ENCODE results near the gene TNKS2.

TNKS2 gene

GRCh38 chr10:91829268-91829667, 31.0 kb downstream of the TNKS2 start:
- no peak overlapping the region for H3K27ac ChIP-seq (ENCODE audit: low read depth, low read length)
- H3K4me1 ChIP-seq (ENCODE audit: control insufficient read depth, insufficient read depth, low read length), result no peaks in the 10 kb centered on the region
- H3K27me3 ChIP-seq (ENCODE audit: control insufficient read depth, insufficient read depth, low read length), result no peaks in the 10 kb centered on the region
- H3K4me3 ChIP-seq (ENCODE audit: low read length), result no peak overlapping the region
- peaks cover 23% of the 10 kb centered on the region for H3K36me3 ChIP-seq (ENCODE audit: control insufficient read depth, insufficient read depth, low read length)
- no peak overlapping the region for H3K9ac ChIP-seq (ENCODE audit: low read length)

DNA sequence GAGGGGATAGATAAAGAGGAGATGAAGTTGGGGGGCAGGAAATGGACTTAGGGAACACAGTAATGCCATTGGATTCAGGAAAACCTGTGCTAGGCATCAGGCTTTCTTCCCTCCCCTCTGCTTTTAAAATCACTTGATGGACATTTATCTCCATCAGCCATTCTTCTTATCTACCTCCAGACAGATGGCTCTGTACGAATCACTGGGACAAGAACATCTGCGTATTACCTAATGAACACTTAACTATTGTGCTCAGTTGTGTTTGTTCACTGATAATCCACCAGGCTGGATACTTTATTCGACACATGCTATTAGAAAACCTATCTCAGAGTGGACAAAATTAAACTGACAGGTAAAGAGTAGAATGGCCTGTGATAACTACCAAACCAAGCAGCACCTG, 40.0 kb downstream of the TNKS2 start:
- Histone ChIP-seq H3K27ac (ENCODE audit: low read depth, low read length) (no peak overlapping the region), H3K9ac (ENCODE audit: low read length) (no peak overlapping the region), H3K4me1 (ENCODE audit: control insufficient read depth, insufficient read depth, low read length) (no peaks in the 10 kb centered on the region), H3K36me3 (ENCODE audit: control insufficient read depth, insufficient read depth, low read length) (peaks cover 25% of the 10 kb centered on the region), H3K4me3 (ENCODE audit: low read length) (no peak overlapping the region), H3K27me3 (ENCODE audit: control insufficient read depth, insufficient read depth, low read length) (no peaks in the 10 kb centered on the region)

GRCh38 chr10:91843083-91843482, 44.9 kb downstream of the TNKS2 start:
- H3K4me3 ChIP-seq (ENCODE audit: low read length), result no peak overlapping the region
- H3K27ac ChIP-seq (ENCODE audit: low read depth, low read length), result no peak overlapping the region
- H3K27me3 ChIP-seq (ENCODE audit: control insufficient read depth, insufficient read depth, low read length), result no peaks in the 10 kb centered on the region
- no peak overlapping the region for H3K9ac ChIP-seq (ENCODE audit: low read length)
- no peaks in the 10 kb centered on the region for H3K4me1 ChIP-seq (ENCODE audit: control insufficient read depth, insufficient read depth, low read length)
- H3K36me3 ChIP-seq (ENCODE audit: control insufficient read depth, insufficient read depth, low read length), result peaks cover 33% of the 10 kb centered on the region

DNA sequence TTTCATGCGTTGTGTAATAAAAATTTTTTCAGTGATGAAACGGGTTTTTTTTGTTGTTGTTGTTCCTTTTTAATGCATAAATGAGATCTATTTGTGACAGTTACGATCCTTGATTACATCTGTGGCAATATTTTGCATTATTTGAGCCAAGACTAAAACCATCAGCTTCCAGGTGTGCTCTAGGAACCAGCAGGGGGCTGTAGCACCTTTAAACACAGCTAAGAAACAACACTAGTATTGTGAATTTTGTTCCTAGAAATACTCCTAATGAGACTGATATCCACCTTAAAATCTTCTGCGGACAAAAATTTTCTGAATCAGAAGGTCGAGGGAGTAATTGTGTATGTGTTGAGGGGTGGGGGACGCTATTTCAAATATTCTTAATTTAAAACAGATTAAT, 58.4 kb downstream of the TNKS2 start:
- H3K36me3 ChIP-seq (ENCODE audit: control insufficient read depth, insufficient read depth, low read length), result peaks cover 12% of the 10 kb centered on the region
- no peaks in the 10 kb centered on the region for H3K4me1 ChIP-seq (ENCODE audit: control insufficient read depth, insufficient read depth, low read length)

DNA sequence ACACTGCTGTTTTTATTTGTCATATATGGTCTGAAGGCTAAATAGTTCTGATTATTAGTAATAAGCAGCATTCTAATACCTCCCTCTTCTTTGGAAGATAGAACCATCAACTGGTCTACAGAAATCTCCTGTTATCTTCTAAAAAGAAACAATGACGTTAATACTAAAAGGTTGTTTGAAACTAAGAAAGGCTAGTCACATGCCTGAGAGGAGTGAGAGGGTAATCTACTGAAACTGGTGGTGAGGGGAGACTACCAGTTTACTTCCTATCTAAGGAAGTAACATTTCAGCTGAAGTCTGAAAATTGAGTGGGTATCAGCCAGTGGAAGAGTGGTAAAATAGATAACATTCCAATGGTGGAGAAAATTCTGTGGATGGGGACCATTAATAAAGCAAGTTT, 62.7 kb downstream of the TNKS2 start:
- H3K36me3 ChIP-seq (ENCODE audit: control insufficient read depth, insufficient read depth, low read length), result peaks cover 11% of the 10 kb centered on the region
- H3K27ac ChIP-seq (ENCODE audit: low read depth, low read length), result no peak overlapping the region
- no peak overlapping the region for H3K9ac ChIP-seq (ENCODE audit: low read length)
- no peak overlapping the region for H3K4me3 ChIP-seq (ENCODE audit: low read length)
- no peaks in the 10 kb centered on the region for H3K27me3 ChIP-seq (ENCODE audit: control insufficient read depth, insufficient read depth, low read length)
- H3K4me1 ChIP-seq (ENCODE audit: control insufficient read depth, insufficient read depth, low read length), result no peaks in the 10 kb centered on the region

More for the DNA sequence above, 58.4 kb downstream of the TNKS2 start:
- H3K27ac ChIP-seq (ENCODE audit: low read depth, low read length), result no peak overlapping the region
- H3K27me3 ChIP-seq (ENCODE audit: control insufficient read depth, insufficient read depth, low read length), result no peaks in the 10 kb centered on the region
- no peak overlapping the region for H3K4me3 ChIP-seq (ENCODE audit: low read length)
- no peak overlapping the region for H3K9ac ChIP-seq (ENCODE audit: low read length)

- peaks cover 11% of the 10 kb centered on the region for H3K36me3 ChIP-seq (ENCODE audit: control insufficient read depth, insufficient read depth, low read length)
- H3K4me3 ChIP-seq (ENCODE audit: low read length), result no peak overlapping the region
- H3K9ac ChIP-seq (ENCODE audit: low read length), result no peak overlapping the region
- H3K4me1 ChIP-seq (ENCODE audit: control insufficient read depth, insufficient read depth, low read length), result no peaks in the 10 kb centered on the region
- H3K27ac ChIP-seq (ENCODE audit: low read depth, low read length), result no peak overlapping the region
- H3K27me3 ChIP-seq (ENCODE audit: control insufficient read depth, insufficient read depth, low read length), result no peaks in the 10 kb centered on the region
These were observed 65.9 kb downstream of the TNKS2 start for GRCh38 chr10:91864099-91864498.

- H3K27me3 ChIP-seq (ENCODE audit: control insufficient read depth, insufficient read depth, low read length), result no peaks in the 10 kb centered on the region
- no peak overlapping the region for H3K4me3 ChIP-seq (ENCODE audit: low read length)
- H3K9ac ChIP-seq (ENCODE audit: low read length), result no peak overlapping the region
- H3K27ac ChIP-seq (ENCODE audit: low read depth, low read length), result no peak overlapping the region
- peaks cover 7% of the 10 kb centered on the region for H3K36me3 ChIP-seq (ENCODE audit: control insufficient read depth, insufficient read depth, low read length)
- H3K4me1 ChIP-seq (ENCODE audit: control insufficient read depth, insufficient read depth, low read length), result no peaks in the 10 kb centered on the region
These were observed 66.5 kb downstream of the TNKS2 start for GRCh38 chr10:91864744-91865143.

- H3K27me3 ChIP-seq (ENCODE audit: control insufficient read depth, insufficient read depth, low read length), result no peaks in the 10 kb centered on the region
- no peak overlapping the region for H3K27ac ChIP-seq (ENCODE audit: low read depth, low read length)
- H3K36me3 ChIP-seq (ENCODE audit: control insufficient read depth, insufficient read depth, low read length), result peaks cover 6% of the 10 kb centered on the region
- H3K9ac ChIP-seq (ENCODE audit: low read length), result no peak overlapping the region
- H3K4me1 ChIP-seq (ENCODE audit: control insufficient read depth, insufficient read depth, low read length), result no peaks in the 10 kb centered on the region
- H3K4me3 ChIP-seq (ENCODE audit: low read length), result no peak overlapping the region
These were observed 67.4 kb downstream of the TNKS2 start for GRCh38 chr10:91865562-91866081.

- H3K27me3 ChIP-seq (ENCODE audit: control insufficient read depth, insufficient read depth, low read length), result no peaks in the 10 kb centered on the region
- no peak overlapping the region for H3K27ac ChIP-seq (ENCODE audit: low read depth, low read length)
- no peaks in the 10 kb centered on the region for H3K4me1 ChIP-seq (ENCODE audit: control insufficient read depth, insufficient read depth, low read length)
- no peak overlapping the region for H3K4me3 ChIP-seq (ENCODE audit: low read length)
- H3K9ac ChIP-seq (ENCODE audit: low read length), result no peak overlapping the region
- no peaks in the 10 kb centered on the region for H3K36me3 ChIP-seq (ENCODE audit: control insufficient read depth, insufficient read depth, low read length)
These were observed 76.9 kb downstream of the TNKS2 start for GRCh38 chr10:91875156-91875555.

GRCh38 chr10:91875779-91876178, 77.6 kb downstream of the TNKS2 start:
- Histone ChIP-seq H3K4me1 (ENCODE audit: control insufficient read depth, insufficient read depth, low read length) (no peaks in the 10 kb centered on the region), H3K36me3 (ENCODE audit: control insufficient read depth, insufficient read depth, low read length) (no peaks in the 10 kb centered on the region), H3K9ac (ENCODE audit: low read length) (no peak overlapping the region), H3K27ac (ENCODE audit: low read depth, low read length) (no peak overlapping the region), H3K27me3 (ENCODE audit: control insufficient read depth, insufficient read depth, low read length) (no peaks in the 10 kb centered on the region), H3K4me3 (ENCODE audit: low read length) (no peak overlapping the region)

GRCh38 chr10:91879515-91880170, 81.4 kb downstream of the TNKS2 start:
- Histone ChIP-seq H3K27ac (ENCODE audit: low read depth, low read length) (no peak overlapping the region), H3K27me3 (ENCODE audit: control insufficient read depth, insufficient read depth, low read length) (no peaks in the 10 kb centered on the region), H3K4me3 (ENCODE audit: low read length) (no peak overlapping the region), H3K4me1 (ENCODE audit: control insufficient read depth, insufficient read depth, low read length) (peaks cover 3% of the 10 kb centered on the region), H3K9ac (ENCODE audit: low read length) (no peak overlapping the region), H3K36me3 (ENCODE audit: control insufficient read depth, insufficient read depth, low read length) (no peaks in the 10 kb centered on the region)

DNA sequence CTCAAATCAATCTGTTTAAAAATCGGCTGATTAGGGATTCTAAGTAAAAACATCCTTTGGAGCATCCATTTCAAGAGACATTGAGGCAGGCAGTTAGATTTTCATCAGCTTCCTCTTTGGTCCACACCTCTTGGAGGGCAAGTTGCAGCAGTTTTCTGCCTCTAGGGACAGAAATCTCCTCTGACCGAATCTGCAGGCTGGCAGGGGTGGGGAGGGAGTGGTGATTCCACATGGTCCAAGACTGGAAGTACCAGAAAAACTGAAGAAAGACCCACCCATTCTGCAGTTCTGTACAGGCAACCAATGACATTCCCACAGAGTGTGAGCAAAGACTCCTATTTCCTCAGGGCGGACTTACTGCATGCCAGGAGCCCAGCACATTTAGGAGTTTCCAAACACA, 82.1 kb downstream of the TNKS2 start:
- Histone ChIP-seq H3K36me3 (ENCODE audit: control insufficient read depth, insufficient read depth, low read length) (no peaks in the 10 kb centered on the region), H3K9ac (ENCODE audit: low read length) (no peak overlapping the region), H3K4me1 (ENCODE audit: control insufficient read depth, insufficient read depth, low read length) (peaks cover 3% of the 10 kb centered on the region), H3K27ac (ENCODE audit: low read depth, low read length) (no peak overlapping the region), H3K27me3 (ENCODE audit: control insufficient read depth, insufficient read depth, low read length) (no peaks in the 10 kb centered on the region), H3K4me3 (ENCODE audit: low read length) (no peak overlapping the region)

All from rectal smooth muscle tissue (tissue), 1 donor.